PC-3 (cell line): ENCODE measurements around the gene CD300LG.

Experiments used
- CTCF ChIP-seq: fragments of 300-600 bp; sonication (generic); conservative IDR thresholded peaks from 2 replicates; pipeline ENCODE4 v1.5.1; 2017; ENCODE audit warnings: antibody characterized with exemption, low read depth, mild to moderate bottlenecking, low read length
- EZH2 ChIP-seq: fragments of 300-600 bp; sonication (generic); IDR thresholded peaks from one replicate; pipeline ENCODE4 v1.6.1; 2017; ENCODE audit warnings: antibody characterized with exemption, mild to moderate bottlenecking, low read length; ENCODE audit not compliant: unreplicated experiment
- EZH2phosphoT487 ChIP-seq: fragments of 300-600 bp; sonication (generic); IDR thresholded peaks from 2 replicates; pipeline ENCODE4 v1.6.1; 2018; ENCODE audit warnings: mild to moderate bottlenecking, antibody characterized with exemption, low read length, borderline replicate concordance

- no peak for TF ChIP-seq EZH2phosphoT487
- TF ChIP-seq CTCF, result no peak
- no peak for TF ChIP-seq EZH2
Observed at GRCh38 chr17:43818966-43819365, 28.0 kb upstream of the CD300LG start.
